WTC11 (cell line): ENCODE measurements around the gene MIB1. TPM values are rescaled to one million over a fixed set of nuclear protein-coding genes. Genes with fewer than 3 reads are reported as not detected.

Experiments
- ATAC-seq: fragments of 200-7000 bp; cut with Tn5 transposase; 2 replicates; pipeline ENCODE4 v1.10.0; 2021; ENCODE audit warnings: mild to moderate bottlenecking, moderate library complexity
- CTCF ChIA-PET: fragments of 300-600 bp; sonication (Branson Sonifier 250); formaldehyde crosslinking; loops from one replicate; lab custom pipeline; 2021; ENCODE audit warnings: antibody characterized with exemption; lab: Charles Lee
- POLR2A ChIA-PET: fragments of 350-600 bp; sonication (Branson Sonifier 250); formaldehyde crosslinking; loops from one replicate; lab custom pipeline; 2021; ENCODE audit warnings: antibody characterized with exemption; lab: Charles Lee
- DNase-seq: peaks from one replicate; pipeline ENCODE4 v3.0.0; 2021; ENCODE audit warnings: low spot score
- H3K27ac Mint-ChIP-seq: 2 replicates; pipeline ENCODE4 v1.8.0; 2021; ENCODE audit warnings: mixed read lengths
- H3K27me3 Mint-ChIP-seq: 2 replicates; pipeline ENCODE4 v1.8.0; 2021; ENCODE audit warnings: low read depth, mild to moderate bottlenecking, moderate library complexity, mixed read lengths
- H3K36me3 Mint-ChIP-seq: 2 replicates; pipeline ENCODE4 v1.8.0; 2021; ENCODE audit warnings: mixed read lengths
- H3K4me1 Mint-ChIP-seq: 2 replicates; pipeline ENCODE4 v1.8.0; 2022; ENCODE audit warnings: mixed read lengths
- H3K4me3 Mint-ChIP-seq: 2 replicates; pipeline ENCODE4 v1.8.0; 2021; ENCODE audit warnings: mild to moderate bottlenecking, moderate library complexity, mixed read lengths
- H3K9me3 Mint-ChIP-seq: 2 replicates; pipeline ENCODE4 v1.8.0; 2021; ENCODE audit warnings: mixed read lengths
- ELF4 ChIP-seq: sonication (generic); formaldehyde crosslinking; IDR thresholded peaks from 2 replicates; pipeline ENCODE4 v1.8.1; 2022; ENCODE audit warnings: low read depth, mild to moderate bottlenecking, moderate library complexity, missing genetic modification reagents
- FOXP1 ChIP-seq: sonication (generic); formaldehyde crosslinking; IDR thresholded peaks from 2 replicates; pipeline ENCODE4 v1.8.0; 2022; ENCODE audit warnings: missing genetic modification reagents, mild to moderate bottlenecking, moderate library complexity, borderline replicate concordance
- GRHL2 ChIP-seq: fragments of 250-450 bp; sonication (Bioruptor Pico); IDR thresholded peaks from 2 replicates; pipeline ENCODE4 v1.8.0; 2022; ENCODE audit warnings: mild to moderate bottlenecking, moderate library complexity; ENCODE audit not compliant: insufficient replicate concordance, severe bottlenecking
- MXD4 ChIP-seq: fragments of 250-450 bp; sonication (Bioruptor Pico); IDR thresholded peaks from 2 replicates; pipeline ENCODE4 v1.8.0; 2021; ENCODE audit warnings: mild to moderate bottlenecking, moderate library complexity, borderline replicate concordance
- OVOL2 ChIP-seq: fragments of 250-450 bp; sonication (Bioruptor Pico); IDR thresholded peaks from 2 replicates; pipeline ENCODE4 v1.9.0; 2021; ENCODE audit warnings: mild to moderate bottlenecking, borderline replicate concordance
- ZNF219 ChIP-seq: sonication (generic); formaldehyde crosslinking; IDR thresholded peaks from 2 replicates; pipeline ENCODE4 v1.8.0; 2023; ENCODE audit warnings: missing genetic modification reagents, mild to moderate bottlenecking, borderline replicate concordance
- ZNF416 ChIP-seq: fragments of 250-450 bp; sonication (Bioruptor Pico); IDR thresholded peaks from 2 replicates; pipeline ENCODE4 v1.9.0; 2021; ENCODE audit warnings: mild to moderate bottlenecking, inconsistent platforms
- total RNA-seq: library from RNA; stranded (reverse); gene quantifications from 3 replicates; pipeline ENCODE4 v1.2.3, GENCODE V29; 2021
- TF ChIP-seq, protein P1 (sequence below): sonication (generic); formaldehyde crosslinking; IDR thresholded peaks from 2 replicates; pipeline ENCODE4 v1.8.1; 2022; ENCODE audit warnings: mild to moderate bottlenecking, moderate library complexity, missing genetic modification reagents
- TF ChIP-seq, protein P2 (sequence below): fragments of 250-450 bp; sonication (Bioruptor Pico); conservative IDR thresholded peaks from 2 replicates; pipeline ENCODE4 v1.9.0; 2021; ENCODE audit warnings: mild to moderate bottlenecking
- TF ChIP-seq, protein P3 (sequence below): sonication (generic); formaldehyde crosslinking; IDR thresholded peaks from 2 replicates; pipeline ENCODE4 v1.8.1; 2022; ENCODE audit warnings: low read depth, mild to moderate bottlenecking, moderate library complexity, missing genetic modification reagents, borderline replicate concordance
- TF ChIP-seq, protein P4 (sequence below): sonication (generic); formaldehyde crosslinking; IDR thresholded peaks from 2 replicates; pipeline ENCODE4 v1.8.1; 2023; ENCODE audit warnings: mild to moderate bottlenecking, missing genetic modification reagents, borderline replicate concordance

Gene MIB1
- total RNA-seq, 1 experiment from 2014 or later, result 63.9 TPM

DNA sequence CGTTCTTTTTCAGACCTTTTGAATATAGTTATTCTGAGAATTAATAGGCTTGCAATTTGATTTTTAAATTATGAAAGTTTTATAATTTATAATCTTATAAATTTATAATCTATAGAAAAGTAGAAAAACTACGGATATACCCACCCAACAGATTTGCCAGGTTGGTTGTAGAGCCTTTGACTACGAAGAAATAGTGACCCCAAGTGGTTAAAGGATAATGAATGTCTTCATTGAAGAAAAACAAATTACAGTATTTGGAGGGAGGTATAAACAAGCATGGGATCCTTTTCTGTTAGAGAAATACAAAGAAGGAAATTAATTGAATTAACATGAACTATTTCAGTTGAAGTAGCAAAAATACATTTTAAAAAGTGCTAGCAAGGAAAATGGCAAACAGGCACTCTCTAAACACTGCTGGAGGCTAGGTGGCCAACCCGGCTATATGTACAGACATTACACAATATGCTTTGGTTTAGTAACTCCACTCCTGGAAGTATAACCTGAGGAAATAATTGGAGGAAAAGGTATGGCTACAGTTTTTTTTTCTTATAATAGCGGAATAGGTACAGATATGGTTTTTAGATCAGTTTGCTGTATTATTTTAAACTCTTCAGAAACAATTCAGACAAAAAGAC, 110.9 kb downstream of the MIB1 start:
- ATAC-seq, result no peak
- DNase-seq, result no peak
- CTCF ChIA-PET, result no interaction called here

DNA sequence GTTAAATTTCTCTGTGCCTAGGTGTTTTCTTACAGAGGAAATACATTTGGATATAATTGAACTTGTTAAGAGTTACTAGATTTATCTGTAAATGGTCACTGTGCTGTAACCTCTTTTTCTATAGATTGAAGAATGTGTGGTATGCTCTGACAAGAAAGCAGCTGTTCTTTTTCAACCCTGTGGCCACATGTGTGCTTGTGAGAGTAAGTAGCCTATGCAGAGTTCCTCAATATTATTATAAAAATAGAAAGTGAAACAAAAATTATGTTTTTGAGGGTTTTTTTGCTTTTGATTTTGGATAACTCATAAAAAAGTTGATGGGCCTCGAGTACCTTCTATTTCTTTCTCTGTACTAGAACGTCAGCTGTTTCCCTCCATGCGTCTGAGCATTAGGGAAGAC, 112.4 kb downstream of the MIB1 start:
- Mint-ChIP-seq H3K4me1 (no peaks in the 10 kb centered on the region; the same call in 1 of the 2 replicates), H3K27ac (no peak overlapping the region), H3K9me3 (no peaks in the 10 kb centered on the region), H3K4me3 (no peak overlapping the region), H3K36me3 (peaks cover 21% of the 10 kb centered on the region), H3K27me3 (no peaks in the 10 kb centered on the region)
- POLR2A ChIA-PET, result no interaction called here
- DNase-seq (no peak), ATAC-seq (no peak)
- CTCF ChIA-PET, result interaction anchor here (1.2 kb wide), 1 partner anchor 33 kb away, joined by 5 read pairs; no protein-coding TSS in a partner anchor
- TF ChIP-seq, protein P1, sequence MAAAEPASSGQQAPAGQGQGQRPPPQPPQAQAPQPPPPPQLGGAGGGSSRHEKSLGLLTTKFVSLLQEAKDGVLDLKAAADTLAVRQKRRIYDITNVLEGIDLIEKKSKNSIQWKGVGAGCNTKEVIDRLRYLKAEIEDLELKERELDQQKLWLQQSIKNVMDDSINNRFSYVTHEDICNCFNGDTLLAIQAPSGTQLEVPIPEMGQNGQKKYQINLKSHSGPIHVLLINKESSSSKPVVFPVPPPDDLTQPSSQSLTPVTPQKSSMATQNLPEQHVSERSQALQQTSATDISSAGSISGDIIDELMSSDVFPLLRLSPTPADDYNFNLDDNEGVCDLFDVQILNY, result no peak

More for the DNA sequence above, 110.9 kb downstream of the MIB1 start:
- H3K27ac Mint-ChIP-seq, result no peak overlapping the region
- H3K27me3 Mint-ChIP-seq, result no peaks in the 10 kb centered on the region
- H3K4me3 Mint-ChIP-seq, result no peak overlapping the region
- no peaks in the 10 kb centered on the region; the same call in 1 of the 2 replicates for H3K4me1 Mint-ChIP-seq
- H3K36me3 Mint-ChIP-seq, result peaks cover 21% of the 10 kb centered on the region
- H3K9me3 Mint-ChIP-seq, result no peaks in the 10 kb centered on the region
- TF ChIP-seq MXD4 (CRISPR knock-in tag) (no peak), ZNF416 (CRISPR knock-in tag) (no peak)
- POLR2A ChIA-PET, result no interaction called here

DNA sequence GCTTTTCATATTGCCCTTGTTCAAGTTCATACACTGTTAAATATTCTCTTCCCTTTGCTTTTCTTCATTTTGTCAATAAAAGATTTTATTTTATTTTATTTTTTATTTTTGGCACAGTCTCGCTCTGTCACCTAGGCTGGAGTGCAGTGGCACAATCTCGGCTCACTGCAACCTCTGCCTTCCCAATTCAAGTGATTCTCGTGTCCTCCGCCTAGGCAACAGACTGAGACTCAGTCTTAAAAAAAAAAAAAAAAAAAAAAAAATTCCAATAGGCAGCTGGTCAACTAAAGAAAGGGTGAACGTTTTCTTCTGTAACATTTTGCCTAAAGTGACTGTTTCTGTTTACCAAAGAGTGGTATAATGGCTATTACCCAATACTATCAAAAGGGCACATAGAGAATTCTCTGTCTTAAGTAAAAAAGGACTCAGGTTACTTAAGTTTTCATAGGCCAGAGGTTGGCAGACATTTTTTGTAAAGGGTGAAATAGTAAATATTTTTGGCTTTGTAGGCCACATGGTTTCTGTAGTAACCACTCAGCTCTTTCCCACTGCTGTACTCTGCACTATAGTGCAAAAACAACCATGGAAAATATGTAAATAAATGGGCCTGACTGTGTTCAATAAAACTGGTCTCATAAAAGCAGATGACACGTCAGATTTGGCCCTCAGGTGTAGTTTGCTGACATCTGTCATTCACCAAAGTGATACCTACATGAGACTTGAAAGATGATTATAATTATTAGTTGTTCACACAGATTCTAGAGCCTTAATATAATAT, 113.4 kb downstream of the MIB1 start:
- peaks cover 28% of the 10 kb centered on the region for H3K36me3 Mint-ChIP-seq
- H3K4me3 Mint-ChIP-seq, result no peak overlapping the region
- H3K9me3 Mint-ChIP-seq, result no peaks in the 10 kb centered on the region
- H3K4me1 Mint-ChIP-seq, result no peaks in the 10 kb centered on the region; the same call in 1 of the 2 replicates
- no peak for ATAC-seq
- TF ChIP-seq, protein P2, sequence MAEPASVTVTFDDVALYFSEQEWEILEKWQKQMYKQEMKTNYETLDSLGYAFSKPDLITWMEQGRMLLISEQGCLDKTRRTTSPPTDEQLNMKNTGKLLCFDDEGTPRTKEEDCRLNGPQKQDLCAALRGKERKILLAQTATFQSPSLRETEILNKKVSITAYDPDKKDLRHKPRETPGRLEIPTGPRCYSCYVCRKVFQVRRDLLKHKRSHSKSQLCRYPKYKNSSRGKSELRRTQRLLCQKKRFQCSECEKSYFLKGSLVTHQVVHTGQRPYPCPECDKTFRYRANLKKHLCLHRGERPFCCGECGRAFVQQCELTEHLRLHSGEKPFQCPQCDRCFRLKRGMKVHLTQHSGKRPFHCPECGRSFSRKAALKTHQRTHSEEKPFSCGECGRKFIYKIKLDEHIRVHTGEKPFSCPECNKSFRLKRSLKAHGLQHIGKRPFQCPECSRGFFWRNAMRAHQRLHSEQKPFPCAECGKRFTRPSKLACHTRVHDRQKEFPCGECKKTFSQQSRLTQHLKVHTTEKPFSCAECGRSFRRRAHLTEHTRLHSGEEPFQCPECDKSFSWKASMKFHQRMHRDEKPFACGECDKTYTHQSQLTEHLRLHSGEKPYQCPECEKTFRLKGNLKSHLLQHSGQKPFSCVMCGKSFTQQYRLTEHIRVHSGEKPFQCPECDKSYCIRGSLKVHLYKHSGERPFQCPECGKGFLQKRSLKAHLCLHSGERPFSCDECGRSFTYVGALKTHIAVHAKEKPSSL (CRISPR knock-in tag), result no peak
- no peak for TF ChIP-seq ZNF219
- no peak for TF ChIP-seq ELF4 (CRISPR knock-in tag)
- TF ChIP-seq GRHL2 (CRISPR knock-in tag), result no peak
- TF ChIP-seq, protein P3, sequence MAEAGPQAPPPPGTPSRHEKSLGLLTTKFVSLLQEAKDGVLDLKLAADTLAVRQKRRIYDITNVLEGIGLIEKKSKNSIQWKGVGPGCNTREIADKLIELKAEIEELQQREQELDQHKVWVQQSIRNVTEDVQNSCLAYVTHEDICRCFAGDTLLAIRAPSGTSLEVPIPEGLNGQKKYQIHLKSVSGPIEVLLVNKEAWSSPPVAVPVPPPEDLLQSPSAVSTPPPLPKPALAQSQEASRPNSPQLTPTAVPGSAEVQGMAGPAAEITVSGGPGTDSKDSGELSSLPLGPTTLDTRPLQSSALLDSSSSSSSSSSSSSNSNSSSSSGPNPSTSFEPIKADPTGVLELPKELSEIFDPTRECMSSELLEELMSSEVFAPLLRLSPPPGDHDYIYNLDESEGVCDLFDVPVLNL (CRISPR knock-in tag), result no peak
- TF ChIP-seq FOXP1, result no peak
- TF ChIP-seq OVOL2, result no peak
- TF ChIP-seq, protein P4, sequence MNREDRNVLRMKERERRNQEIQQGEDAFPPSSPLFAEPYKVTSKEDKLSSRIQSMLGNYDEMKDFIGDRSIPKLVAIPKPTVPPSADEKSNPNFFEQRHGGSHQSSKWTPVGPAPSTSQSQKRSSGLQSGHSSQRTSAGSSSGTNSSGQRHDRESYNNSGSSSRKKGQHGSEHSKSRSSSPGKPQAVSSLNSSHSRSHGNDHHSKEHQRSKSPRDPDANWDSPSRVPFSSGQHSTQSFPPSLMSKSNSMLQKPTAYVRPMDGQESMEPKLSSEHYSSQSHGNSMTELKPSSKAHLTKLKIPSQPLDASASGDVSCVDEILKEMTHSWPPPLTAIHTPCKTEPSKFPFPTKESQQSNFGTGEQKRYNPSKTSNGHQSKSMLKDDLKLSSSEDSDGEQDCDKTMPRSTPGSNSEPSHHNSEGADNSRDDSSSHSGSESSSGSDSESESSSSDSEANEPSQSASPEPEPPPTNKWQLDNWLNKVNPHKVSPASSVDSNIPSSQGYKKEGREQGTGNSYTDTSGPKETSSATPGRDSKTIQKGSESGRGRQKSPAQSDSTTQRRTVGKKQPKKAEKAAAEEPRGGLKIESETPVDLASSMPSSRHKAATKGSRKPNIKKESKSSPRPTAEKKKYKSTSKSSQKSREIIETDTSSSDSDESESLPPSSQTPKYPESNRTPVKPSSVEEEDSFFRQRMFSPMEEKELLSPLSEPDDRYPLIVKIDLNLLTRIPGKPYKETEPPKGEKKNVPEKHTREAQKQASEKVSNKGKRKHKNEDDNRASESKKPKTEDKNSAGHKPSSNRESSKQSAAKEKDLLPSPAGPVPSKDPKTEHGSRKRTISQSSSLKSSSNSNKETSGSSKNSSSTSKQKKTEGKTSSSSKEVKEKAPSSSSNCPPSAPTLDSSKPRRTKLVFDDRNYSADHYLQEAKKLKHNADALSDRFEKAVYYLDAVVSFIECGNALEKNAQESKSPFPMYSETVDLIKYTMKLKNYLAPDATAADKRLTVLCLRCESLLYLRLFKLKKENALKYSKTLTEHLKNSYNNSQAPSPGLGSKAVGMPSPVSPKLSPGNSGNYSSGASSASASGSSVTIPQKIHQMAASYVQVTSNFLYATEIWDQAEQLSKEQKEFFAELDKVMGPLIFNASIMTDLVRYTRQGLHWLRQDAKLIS (CRISPR knock-in tag), result no peak
- CTCF ChIA-PET, result no interaction called here
- POLR2A ChIA-PET, result interaction anchor here (0.5 to 0.6 kb wide), 2 partner anchors 24 to 108 kb away, joined by 4 to 5 read pairs; no protein-coding TSS in a partner anchor
- H3K27me3 Mint-ChIP-seq, result no peaks in the 10 kb centered on the region
- H3K27ac Mint-ChIP-seq, result no peak overlapping the region
- DNase-seq, result no peak
